ENCODE measurements around the gene SYT1.

DNA sequence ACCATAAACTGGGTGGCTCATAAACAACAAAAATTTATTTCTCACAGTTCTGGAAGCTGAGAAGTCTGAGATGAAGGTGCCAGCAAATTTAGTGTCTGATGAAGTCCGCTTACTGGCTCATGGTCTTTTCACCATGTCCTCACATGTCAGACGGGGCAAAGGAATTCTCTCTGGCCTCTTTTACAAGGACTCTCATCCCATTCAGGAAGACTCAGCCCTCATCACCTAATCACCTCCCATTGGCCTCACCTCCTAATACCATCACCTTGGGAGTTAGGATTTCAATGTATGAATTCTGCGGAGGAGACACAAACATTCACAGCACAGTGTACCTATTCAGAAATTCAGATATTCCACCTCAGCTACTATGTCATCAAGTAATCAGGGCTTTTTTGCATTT is 468.6 kb downstream of the SYT1 start:
- TF ChIP-seq POLR2A (IDR thresholded peaks at IDR 0.05; ENCODE audit: extremely low read depth, insufficient read length) (no peak), MYC (IDR thresholded peaks at IDR 0.05; ENCODE audit: low read depth, low read length) (no peak)
- TF ChIP-seq, protein P1, sequence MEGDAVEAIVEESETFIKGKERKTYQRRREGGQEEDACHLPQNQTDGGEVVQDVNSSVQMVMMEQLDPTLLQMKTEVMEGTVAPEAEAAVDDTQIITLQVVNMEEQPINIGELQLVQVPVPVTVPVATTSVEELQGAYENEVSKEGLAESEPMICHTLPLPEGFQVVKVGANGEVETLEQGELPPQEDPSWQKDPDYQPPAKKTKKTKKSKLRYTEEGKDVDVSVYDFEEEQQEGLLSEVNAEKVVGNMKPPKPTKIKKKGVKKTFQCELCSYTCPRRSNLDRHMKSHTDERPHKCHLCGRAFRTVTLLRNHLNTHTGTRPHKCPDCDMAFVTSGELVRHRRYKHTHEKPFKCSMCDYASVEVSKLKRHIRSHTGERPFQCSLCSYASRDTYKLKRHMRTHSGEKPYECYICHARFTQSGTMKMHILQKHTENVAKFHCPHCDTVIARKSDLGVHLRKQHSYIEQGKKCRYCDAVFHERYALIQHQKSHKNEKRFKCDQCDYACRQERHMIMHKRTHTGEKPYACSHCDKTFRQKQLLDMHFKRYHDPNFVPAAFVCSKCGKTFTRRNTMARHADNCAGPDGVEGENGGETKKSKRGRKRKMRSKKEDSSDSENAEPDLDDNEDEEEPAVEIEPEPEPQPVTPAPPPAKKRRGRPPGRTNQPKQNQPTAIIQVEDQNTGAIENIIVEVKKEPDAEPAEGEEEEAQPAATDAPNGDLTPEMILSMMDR (IDR thresholded peaks at IDR 0.05; ENCODE audit: low read depth, low read length): no peak
- TF ChIP-seq, protein P2, sequence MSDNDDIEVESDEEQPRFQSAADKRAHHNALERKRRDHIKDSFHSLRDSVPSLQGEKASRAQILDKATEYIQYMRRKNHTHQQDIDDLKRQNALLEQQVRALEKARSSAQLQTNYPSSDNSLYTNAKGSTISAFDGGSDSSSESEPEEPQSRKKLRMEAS (IDR thresholded peaks at IDR 0.05; ENCODE audit: low read depth, low read length): no peak
